GM19455 (cell line): Measurements from ENCODE around the gene PCDHB2.
"Not testable (repeated sequence)": the region's sequence is repeated elsewhere in the genome, so short reads cannot be mapped to it uniquely, and the experiment has no call there.

Source experiments
- ATAC-seq: cut with Tn5 transposase; IDR thresholded peaks from one replicate; pipeline ENCODE4 v1.9.1; 2021; ENCODE audit not compliant: unreplicated experiment

Gene PCDHB2

GRCh38 chr5:141135718-141136266, 41.4 kb downstream of the PCDHB2 start:
- ATAC-seq: no peak

- ATAC-seq: not testable (repeated sequence)
Observed at GRCh38 chr5:141137346-141137745, 42.9 kb downstream of the PCDHB2 start.
